Astrocyte (in vitro differentiated cells and primary cell): Measurements from ENCODE around the gene RCVRN.

ENCODE experiments used
- EZH2 ChIP-seq: IDR thresholded peaks from 2 replicates; pipeline ENCODE4 v1.6.1; 2012; ENCODE audit warnings: mild to moderate bottlenecking, low read length, inconsistent platforms; ENCODE audit not compliant: insufficient read depth
- TF ChIP-seq, protein P1 (sequence below): IDR thresholded peaks from 2 replicates; pipeline ENCODE4 v1.5.1; 2011; ENCODE audit warnings: low read depth, mild to moderate bottlenecking, inconsistent platforms, low read length, moderate library complexity; ENCODE audit not compliant: insufficient read depth

GRCh38 chr17:9926150-9926804, 21.2 kb upstream of the RCVRN start:
- TF ChIP-seq, protein P1, sequence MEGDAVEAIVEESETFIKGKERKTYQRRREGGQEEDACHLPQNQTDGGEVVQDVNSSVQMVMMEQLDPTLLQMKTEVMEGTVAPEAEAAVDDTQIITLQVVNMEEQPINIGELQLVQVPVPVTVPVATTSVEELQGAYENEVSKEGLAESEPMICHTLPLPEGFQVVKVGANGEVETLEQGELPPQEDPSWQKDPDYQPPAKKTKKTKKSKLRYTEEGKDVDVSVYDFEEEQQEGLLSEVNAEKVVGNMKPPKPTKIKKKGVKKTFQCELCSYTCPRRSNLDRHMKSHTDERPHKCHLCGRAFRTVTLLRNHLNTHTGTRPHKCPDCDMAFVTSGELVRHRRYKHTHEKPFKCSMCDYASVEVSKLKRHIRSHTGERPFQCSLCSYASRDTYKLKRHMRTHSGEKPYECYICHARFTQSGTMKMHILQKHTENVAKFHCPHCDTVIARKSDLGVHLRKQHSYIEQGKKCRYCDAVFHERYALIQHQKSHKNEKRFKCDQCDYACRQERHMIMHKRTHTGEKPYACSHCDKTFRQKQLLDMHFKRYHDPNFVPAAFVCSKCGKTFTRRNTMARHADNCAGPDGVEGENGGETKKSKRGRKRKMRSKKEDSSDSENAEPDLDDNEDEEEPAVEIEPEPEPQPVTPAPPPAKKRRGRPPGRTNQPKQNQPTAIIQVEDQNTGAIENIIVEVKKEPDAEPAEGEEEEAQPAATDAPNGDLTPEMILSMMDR = no peak
- no peak for TF ChIP-seq EZH2
